K562 (cell line): ENCODE results near the gene CCDC88C. TPM values are rescaled to one million over a fixed set of nuclear protein-coding genes. Genes with fewer than 3 reads are reported as not detected.

Experiments used
- ATAC-seq: fragments of 200-7000 bp; cut with Tn5 transposase; 3 replicates; pipeline ENCODE4 v1.9.1; 2020; ENCODE audit warnings: moderate library complexity
- BruUV-seq: library from RNA; stranded (reverse); fragments of 400-500 nt; replicated peaks from 2 replicates; lab custom pipeline; 2021; lab: Mats Ljungman, UMichigan
- CTCF ChIA-PET: fragments of 300-600 bp; formaldehyde crosslinking; extraction: SDS; loops from one replicate; lab custom pipeline; 2021; ENCODE audit warnings: low intra/inter-chr PET ratio; lab: Yijun Ruan, JAX
- POLR2A ChIA-PET: fragments of 300-600, 350-650 bp; sonication (Branson Sonifier 250); formaldehyde crosslinking; extraction: SDS; loops from one replicate; lab custom pipeline; 2021; ENCODE audit warnings: antibody characterized with exemption, inconsistent platforms; lab: Yijun Ruan, JAX
- DNase-seq, 4 experiments: peaks; one replicate each; pipeline versions ENCODE4 v3.0.0 to v3.0.0-alpha.2; 2011 to 2018; ENCODE audit warnings: low spot score in 3 of 4, mixed read lengths in 3 of 4; ENCODE audit errors: extremely low read depth in 1 of 4
- FAIRE-seq: peaks from 2 replicates; lab custom pipeline; 2011; peaks lifted over from hg19 to GRCh38; lab: Jason Lieb, UNC
- H2AFZ ChIP-seq: 2 replicates; pipeline ENCODE4 v1.6.0; 2011; ENCODE audit warnings: low read depth, low read length, control low read depth, inconsistent platforms
- H3K27ac ChIP-seq: fragments of 200-600 bp; 3 replicates; pipeline ENCODE4 v1.8.0; 2011; ENCODE audit warnings: low read depth, mild to moderate bottlenecking, control low read depth, inconsistent platforms, low read length, moderate library complexity, mixed read lengths; ENCODE audit errors: extremely low read depth
- H3K27me3 ChIP-seq, 2 experiments: fragments of 300-600 bp in 1 of 2; 2 replicates in 1 of 2; 3 replicates in 1 of 2; pipeline versions ENCODE4 v1.6.0 to v1.8.0; 2011; ENCODE audit warnings: inconsistent platforms in 2 of 2, low read length in 2 of 2, mild to moderate bottlenecking in 1 of 2, mixed read lengths in 1 of 2, moderate library complexity in 1 of 2; ENCODE audit not compliant: control insufficient read depth in 2 of 2, insufficient read depth in 2 of 2
- H3K36me3 ChIP-seq: fragments of 300-600 bp; 3 replicates; pipeline ENCODE4 v1.8.0; 2011; ENCODE audit warnings: mild to moderate bottlenecking, low read length, inconsistent platforms; ENCODE audit not compliant: control insufficient read depth, insufficient read depth
- H3K4me1 ChIP-seq, 2 experiments: fragments of 200-600 bp in 1 of 2; replicated peaks in 1 of 2; 2 replicates in 1 of 2; 3 replicates in 1 of 2; pipeline versions ENCODE4 v1.5.1 to v1.8.0; 2011; ENCODE audit warnings: inconsistent platforms in 2 of 2, low read length in 2 of 2, mild to moderate bottlenecking in 1 of 2, mixed read lengths in 1 of 2, moderate library complexity in 1 of 2; ENCODE audit not compliant: control insufficient read depth in 2 of 2, insufficient read depth in 2 of 2
- H3K4me2 ChIP-seq: 2 replicates; pipeline ENCODE4 v1.6.1; 2011; ENCODE audit warnings: low read length, control low read depth, inconsistent platforms, mixed read lengths; ENCODE audit not compliant: insufficient read depth
- H3K4me3 ChIP-seq: fragments of 200-600 bp; sonication (generic), shearing (Covaris generic); 2 replicates; pipeline ENCODE4 v1.5.1; 2016; ENCODE audit warnings: control low read depth, inconsistent platforms
- H3K79me2 ChIP-seq: fragments of 200-600 bp; 3 replicates; pipeline ENCODE4 v1.8.0; 2011; ENCODE audit warnings: low read length, inconsistent platforms; ENCODE audit not compliant: control insufficient read depth, insufficient read depth
- H3K9ac ChIP-seq, 2 experiments: 2 replicates each; pipeline versions ENCODE4 v1.6.0 to v1.6.1; 2011; ENCODE audit warnings: low read depth in 2 of 2, low read length in 2 of 2, control low read depth in 1 of 2, inconsistent platforms in 1 of 2, mild to moderate bottlenecking in 1 of 2, mixed read lengths in 1 of 2; ENCODE audit not compliant: insufficient read depth in 1 of 2
- H3K9me1 ChIP-seq: one replicate; pipeline ENCODE4 v1.6.0; 2011; ENCODE audit warnings: inconsistent platforms, mild to moderate bottlenecking, low read length, moderate library complexity; ENCODE audit not compliant: control insufficient read depth, insufficient read depth
- H3K9me3 ChIP-seq: replicated peaks from 2 replicates; pipeline ENCODE4 v1.5.1; 2011; ENCODE audit warnings: low read depth, low read length, inconsistent platforms; ENCODE audit not compliant: control insufficient read depth, insufficient read depth
- H4K20me1 ChIP-seq: replicated peaks from 2 replicates; pipeline ENCODE4 v1.6.1; 2011; ENCODE audit warnings: low read length, inconsistent platforms, mixed read lengths; ENCODE audit not compliant: control insufficient read depth, insufficient read depth
- EGR1 ChIP-seq: fragments of 450-650 bp; conservative IDR thresholded peaks from 2 replicates; pipeline ENCODE4 v1.6.1; 2017; ENCODE audit warnings: mild to moderate bottlenecking
- EWSR1 ChIP-seq: fragments of 450-650 bp; IDR thresholded peaks from 2 replicates; pipeline ENCODE4 v1.6.1; 2018; ENCODE audit warnings: borderline replicate concordance, mild to moderate bottlenecking, low read depth, moderate library complexity; ENCODE audit not compliant: partially characterized antibody
- RBM14 ChIP-seq: fragments of 200-400 bp; formaldehyde crosslinking; IDR thresholded peaks from 2 replicates; pipeline ENCODE4 v1.6.1; 2018; ENCODE audit warnings: low read depth, mild to moderate bottlenecking, low read length, moderate library complexity, borderline replicate concordance; ENCODE audit not compliant: insufficient read depth
- WGBS: fragments of 100-300 bp; shearing (Covaris generic); methylation state at CpG from one replicate; pipeline ENCODE4 v1.1.6; 2016; ENCODE audit warnings: low coverage, mixed read lengths; ENCODE audit not compliant: insufficient coverage; ENCODE audit errors: missing lambda C conversion rate; 5-methylcytosine and 5-hydroxymethylcytosine counted together
- in situ Hi-C: fragments of 300-500 bp; cut with MboI; formaldehyde crosslinking; loops from 4 replicates; pipeline ENCODE4 v1.15.0; 2018; ENCODE audit warnings: inconsistent platforms, mixed read lengths
- intact Hi-C: fragments of 100-400 bp; cut with micrococcal nuclease; formaldehyde crosslinking; loops from 2 replicates; pipeline ENCODE4 v1.14.2; 2022
- polyA plus RNA-seq, 8 experiments: library from polyadenylated mRNA; depleted of rRNA in 4 of 8; stranded (reverse) in 5 of 8; unstranded in 3 of 8; fragments of >200 nt; fragmentation: Nextera tagmentation in 2 of 8; fragmentation: Illumina TruSeq in 1 of 8; extraction: Ambion mirVana in 2 of 8; extraction: Trizol in 1 of 8; gene quantifications; 2 replicates each; pipeline versions ENCODE4 v1.2.1 to v1.2.3, GENCODE V29; 2011 to 2014; ENCODE audit warnings: inconsistent platforms in 1 of 8, missing spikeins in 1 of 8
- total RNA-seq, 7 experiments: library from RNA; depleted of rRNA in 6 of 7; stranded (reverse); fragments of >200 nt in 6 of 7; fragmentation: Illumina TruSeq in 2 of 7; extraction: Trizol in 2 of 7; gene quantifications; 2 replicates each; pipeline versions ENCODE4 v1.2.1 to v1.2.3, GENCODE V29; 2011 to 2021; ENCODE audit warnings: low replicate concordance in 1 of 7
- TF ChIP-seq, protein P1 (sequence below): fragments of 450-650 bp; IDR thresholded peaks from 2 replicates; pipeline ENCODE4 v1.6.1; 2017; ENCODE audit warnings: antibody characterized with exemption, mild to moderate bottlenecking
- TF ChIP-seq, protein P2 (sequence below): fragments of 450-650 bp; IDR thresholded peaks from 2 replicates; pipeline ENCODE4 v1.6.1; 2018; ENCODE audit not compliant: partially characterized antibody

The CCDC88C gene
- total and polyA plus RNA-seq, 9 of the 15 experiments (the other 6 are each of a cell fraction or from before 2014, with no cell fraction given), result 0.62 to 22.5 (median 10.7) TPM

DNA sequence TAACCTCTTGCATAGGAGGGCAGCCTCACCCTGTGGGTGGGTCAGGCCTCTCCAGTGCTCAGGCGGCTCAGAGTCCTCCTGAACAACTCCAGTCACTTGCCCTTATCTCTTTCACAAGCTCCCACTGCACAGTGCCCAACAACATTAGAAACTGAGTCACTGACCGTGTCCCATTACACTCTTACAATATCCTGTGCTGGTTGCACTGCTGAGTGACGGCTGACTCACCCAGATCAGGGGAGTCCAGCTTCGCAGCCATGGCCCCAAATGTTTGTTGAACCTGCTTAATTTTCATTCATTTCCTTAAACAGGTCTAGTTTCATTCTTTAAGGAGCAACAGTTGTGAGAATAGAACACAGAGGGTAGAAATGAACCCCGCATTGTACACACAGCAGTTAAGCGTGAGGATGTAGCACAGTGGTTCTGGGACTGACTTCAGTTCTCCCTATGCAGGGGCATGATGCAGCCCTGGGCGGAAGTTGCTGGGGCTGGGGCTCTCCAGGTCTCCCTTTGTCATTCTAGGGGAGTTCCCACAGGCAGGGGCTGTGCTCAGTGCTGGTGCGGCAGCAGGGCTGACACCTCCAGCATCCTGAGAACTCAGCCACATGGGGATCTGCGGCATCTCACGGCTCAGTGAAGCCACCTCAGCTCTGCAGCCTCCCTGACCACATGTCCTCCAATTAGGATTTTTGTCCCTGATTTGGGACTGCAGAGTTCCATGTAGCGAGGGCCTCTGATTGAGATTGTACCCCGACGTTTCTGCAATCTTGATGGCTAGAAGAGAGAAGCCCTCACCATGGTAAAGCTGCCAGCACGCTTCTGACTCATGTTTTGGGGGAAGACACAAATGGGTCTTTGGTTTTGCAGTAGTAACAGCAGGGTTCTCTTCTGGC lies 189.3 kb downstream of the CCDC88C start (continued):
- TF ChIP-seq, protein P1, sequence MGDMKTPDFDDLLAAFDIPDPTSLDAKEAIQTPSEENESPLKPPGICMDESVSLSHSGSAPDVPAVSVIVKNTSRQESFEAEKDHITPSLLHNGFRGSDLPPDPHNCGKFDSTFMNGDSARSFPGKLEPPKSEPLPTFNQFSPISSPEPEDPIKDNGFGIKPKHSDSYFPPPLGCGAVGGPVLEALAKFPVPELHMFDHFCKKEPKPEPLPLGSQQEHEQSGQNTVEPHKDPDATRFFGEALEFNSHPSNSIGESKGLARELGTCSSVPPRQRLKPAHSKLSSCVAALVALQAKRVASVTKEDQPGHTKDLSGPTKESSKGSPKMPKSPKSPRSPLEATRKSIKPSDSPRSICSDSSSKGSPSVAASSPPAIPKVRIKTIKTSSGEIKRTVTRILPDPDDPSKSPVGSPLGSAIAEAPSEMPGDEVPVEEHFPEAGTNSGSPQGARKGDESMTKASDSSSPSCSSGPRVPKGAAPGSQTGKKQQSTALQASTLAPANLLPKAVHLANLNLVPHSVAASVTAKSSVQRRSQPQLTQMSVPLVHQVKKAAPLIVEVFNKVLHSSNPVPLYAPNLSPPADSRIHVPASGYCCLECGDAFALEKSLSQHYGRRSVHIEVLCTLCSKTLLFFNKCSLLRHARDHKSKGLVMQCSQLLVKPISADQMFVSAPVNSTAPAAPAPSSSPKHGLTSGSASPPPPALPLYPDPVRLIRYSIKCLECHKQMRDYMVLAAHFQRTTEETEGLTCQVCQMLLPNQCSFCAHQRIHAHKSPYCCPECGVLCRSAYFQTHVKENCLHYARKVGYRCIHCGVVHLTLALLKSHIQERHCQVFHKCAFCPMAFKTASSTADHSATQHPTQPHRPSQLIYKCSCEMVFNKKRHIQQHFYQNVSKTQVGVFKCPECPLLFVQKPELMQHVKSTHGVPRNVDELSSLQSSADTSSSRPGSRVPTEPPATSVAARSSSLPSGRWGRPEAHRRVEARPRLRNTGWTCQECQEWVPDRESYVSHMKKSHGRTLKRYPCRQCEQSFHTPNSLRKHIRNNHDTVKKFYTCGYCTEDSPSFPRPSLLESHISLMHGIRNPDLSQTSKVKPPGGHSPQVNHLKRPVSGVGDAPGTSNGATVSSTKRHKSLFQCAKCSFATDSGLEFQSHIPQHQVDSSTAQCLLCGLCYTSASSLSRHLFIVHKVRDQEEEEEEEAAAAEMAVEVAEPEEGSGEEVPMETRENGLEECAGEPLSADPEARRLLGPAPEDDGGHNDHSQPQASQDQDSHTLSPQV, result peak; percentile 21; the same call in 1 of the 2 replicates

DNA sequence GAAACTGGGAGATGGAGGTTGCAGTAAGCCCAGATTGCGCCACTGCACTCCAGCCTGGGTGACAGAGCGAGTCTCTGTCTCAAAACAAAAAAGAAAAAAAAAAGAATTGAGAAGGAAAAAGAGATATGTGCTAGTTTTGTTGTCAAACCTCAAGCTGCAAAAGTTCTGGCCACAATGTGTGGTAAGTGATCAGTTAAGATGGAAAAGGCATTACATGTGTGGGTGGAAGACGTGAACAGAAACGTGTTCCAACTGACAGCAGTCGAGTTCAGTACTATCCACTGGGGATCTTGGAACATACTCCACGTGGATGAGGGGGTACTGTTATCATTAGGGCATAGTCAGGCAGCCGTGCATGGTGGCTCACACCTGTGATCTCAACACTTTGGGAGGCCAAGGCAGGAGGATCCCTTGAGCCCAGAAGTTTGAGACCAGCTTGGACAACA lies 190.4 kb downstream of the CCDC88C start:
- H3K4me3 ChIP-seq, result no peak overlapping the region
- CTCF ChIA-PET, result no interaction called here
- TF ChIP-seq, protein P2, sequence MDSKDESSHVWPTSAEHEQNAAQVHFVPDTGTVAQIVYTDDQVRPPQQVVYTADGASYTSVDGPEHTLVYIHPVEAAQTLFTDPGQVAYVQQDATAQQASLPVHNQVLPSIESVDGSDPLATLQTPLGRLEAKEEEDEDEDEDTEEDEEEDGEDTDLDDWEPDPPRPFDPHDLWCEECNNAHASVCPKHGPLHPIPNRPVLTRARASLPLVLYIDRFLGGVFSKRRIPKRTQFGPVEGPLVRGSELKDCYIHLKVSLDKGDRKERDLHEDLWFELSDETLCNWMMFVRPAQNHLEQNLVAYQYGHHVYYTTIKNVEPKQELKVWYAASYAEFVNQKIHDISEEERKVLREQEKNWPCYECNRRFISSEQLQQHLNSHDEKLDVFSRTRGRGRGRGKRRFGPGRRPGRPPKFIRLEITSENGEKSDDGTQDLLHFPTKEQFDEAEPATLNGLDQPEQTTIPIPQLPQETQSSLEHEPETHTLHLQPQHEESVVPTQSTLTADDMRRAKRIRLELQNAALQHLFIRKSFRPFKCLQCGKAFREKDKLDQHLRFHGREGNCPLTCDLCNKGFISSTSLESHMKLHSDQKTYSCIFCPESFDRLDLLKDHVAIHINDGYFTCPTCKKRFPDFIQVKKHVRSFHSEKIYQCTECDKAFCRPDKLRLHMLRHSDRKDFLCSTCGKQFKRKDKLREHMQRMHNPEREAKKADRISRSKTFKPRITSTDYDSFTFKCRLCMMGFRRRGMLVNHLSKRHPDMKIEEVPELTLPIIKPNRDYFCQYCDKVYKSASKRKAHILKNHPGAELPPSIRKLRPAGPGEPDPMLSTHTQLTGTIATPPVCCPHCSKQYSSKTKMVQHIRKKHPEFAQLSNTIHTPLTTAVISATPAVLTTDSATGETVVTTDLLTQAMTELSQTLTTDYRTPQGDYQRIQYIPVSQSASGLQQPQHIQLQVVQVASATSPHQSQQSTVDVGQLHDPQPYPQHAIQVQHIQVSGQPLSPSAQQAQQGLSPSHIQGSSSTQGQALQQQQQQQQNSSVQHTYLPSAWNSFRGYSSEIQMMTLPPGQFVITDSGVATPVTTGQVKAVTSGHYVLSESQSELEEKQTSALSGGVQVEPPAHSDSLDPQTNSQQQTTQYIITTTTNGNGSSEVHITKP, result peak; percentile 75
- peak; percentile 63 for TF ChIP-seq EGR1
- no peak for TF ChIP-seq RBM14
- TF ChIP-seq EWSR1, result no peak
- TF ChIP-seq, all 486 proteins: peak for 2
- POLR2A ChIA-PET, result interaction anchor here (0.5 to 0.6 kb wide), 2 partner anchors 28 to 165 kb away, joined by 3 to 4 read pairs; no protein-coding TSS in a partner anchor
- no peak overlapping the region for H3K9ac ChIP-seq
- no peaks in the 10 kb centered on the region for H3K36me3 ChIP-seq
- ATAC-seq, result no peak
- H2AFZ ChIP-seq, result no peak overlapping the region; the same call in 1 of the 2 replicates
- H3K79me2 ChIP-seq, result no peaks in the 10 kb centered on the region
- H3K4me2 ChIP-seq, result no peak overlapping the region
- H3K27ac ChIP-seq, result no peak overlapping the region; the same call in 2 of the 3 replicates
- H3K4me1 ChIP-seq, result peaks cover 4 to 19% of the 10 kb centered on the region in 2 experiments
- peak in 1 of 4 experiments; percentile 14 for DNase-seq
- in situ Hi-C loops, result no loop called here
- H3K27me3 ChIP-seq, result no peaks in the 10 kb centered on the region
- H4K20me1 ChIP-seq, result no peaks in the 10 kb centered on the region
- WGBS, result 37% methylated on average over 5 of the region's 7 CpGs
- FAIRE-seq, result peak; percentile 64
- H3K9me1 ChIP-seq, result no peaks in the 10 kb centered on the region
- BruUV-seq, result no TSS peak
- intact Hi-C loops, result no loop called here
- no peaks in the 10 kb centered on the region for H3K9me3 ChIP-seq
